ENCODE data around the gene IL13RA1.

DNA sequence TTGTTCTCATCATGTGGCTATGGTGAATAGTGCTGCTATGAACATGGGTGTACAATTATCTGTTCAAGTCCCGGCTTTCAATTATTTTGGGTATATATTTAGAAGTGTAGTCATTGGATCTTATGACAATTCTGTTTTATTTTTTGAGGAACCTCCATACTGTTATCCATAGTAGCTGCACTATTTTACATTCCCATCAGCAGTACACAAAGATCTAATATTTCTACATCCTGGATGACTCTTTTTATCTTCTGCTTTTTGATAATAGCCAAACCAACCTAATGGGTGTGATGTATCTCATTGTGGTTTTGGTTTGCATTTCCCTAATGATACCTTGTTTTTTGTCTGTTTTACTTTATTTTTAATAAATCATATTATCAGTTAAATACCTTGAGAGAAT lies 12.9 kb upstream of the IL13RA1 start:
- TF ChIP-seq, protein P1, sequence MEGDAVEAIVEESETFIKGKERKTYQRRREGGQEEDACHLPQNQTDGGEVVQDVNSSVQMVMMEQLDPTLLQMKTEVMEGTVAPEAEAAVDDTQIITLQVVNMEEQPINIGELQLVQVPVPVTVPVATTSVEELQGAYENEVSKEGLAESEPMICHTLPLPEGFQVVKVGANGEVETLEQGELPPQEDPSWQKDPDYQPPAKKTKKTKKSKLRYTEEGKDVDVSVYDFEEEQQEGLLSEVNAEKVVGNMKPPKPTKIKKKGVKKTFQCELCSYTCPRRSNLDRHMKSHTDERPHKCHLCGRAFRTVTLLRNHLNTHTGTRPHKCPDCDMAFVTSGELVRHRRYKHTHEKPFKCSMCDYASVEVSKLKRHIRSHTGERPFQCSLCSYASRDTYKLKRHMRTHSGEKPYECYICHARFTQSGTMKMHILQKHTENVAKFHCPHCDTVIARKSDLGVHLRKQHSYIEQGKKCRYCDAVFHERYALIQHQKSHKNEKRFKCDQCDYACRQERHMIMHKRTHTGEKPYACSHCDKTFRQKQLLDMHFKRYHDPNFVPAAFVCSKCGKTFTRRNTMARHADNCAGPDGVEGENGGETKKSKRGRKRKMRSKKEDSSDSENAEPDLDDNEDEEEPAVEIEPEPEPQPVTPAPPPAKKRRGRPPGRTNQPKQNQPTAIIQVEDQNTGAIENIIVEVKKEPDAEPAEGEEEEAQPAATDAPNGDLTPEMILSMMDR (IDR thresholded peaks at IDR 0.05; ENCODE audit: low read length): no peak
- no peak for TF ChIP-seq EZH2 (optimal IDR thresholded peaks at IDR 0.05; ENCODE audit: low read depth, low read length)
